ENCODE results near the gene APBB2.
"Not testable (repeated sequence)": the region's sequence is repeated elsewhere in the genome, so short reads cannot be mapped to it uniquely, and the experiment has no call there.

The APBB2 gene

GRCh38 chr4:40827758-40828157 lies 386.6 kb downstream of the APBB2 start:
- CTCF ChIA-PET, result interaction anchor here (4.2 kb wide), 1 partner anchor 15 kb away, joined by 32 read pairs; no protein-coding TSS in a partner anchor
- TF ChIP-seq CTCF (IDR thresholded peaks at IDR 0.05; ENCODE audit: control extremely low read depth, extremely low read depth, low read depth, missing control alignments), result no peak
- no peak for DNase-seq (ENCODE audit: extremely low spot score)
- POLR2A ChIA-PET, result no interaction called here

GRCh38 chr4:40826821-40827220 lies 387.5 kb downstream of the APBB2 start:
- TF ChIP-seq CTCF (IDR thresholded peaks at IDR 0.05; ENCODE audit: control extremely low read depth, extremely low read depth, low read depth, missing control alignments), result no peak
- POLR2A ChIA-PET, result no interaction called here
- no peak for DNase-seq (ENCODE audit: extremely low spot score)
- CTCF ChIA-PET, result interaction anchor here (4.2 kb wide), 1 partner anchor 16 kb away, joined by 32 read pairs; no protein-coding TSS in a partner anchor

GRCh38 chr4:40825014-40825838 lies 389.1 kb downstream of the APBB2 start:
- ChIA-PET POLR2A (no interaction called here), CTCF (interaction anchor here (1.2 to 1.7 kb wide), 4 partner anchors 13 to 42 kb away, joined by 3 to 5 read pairs (median 4); no protein-coding TSS in a partner anchor)
- no peak for DNase-seq (ENCODE audit: extremely low spot score)
- no peak for TF ChIP-seq CTCF (IDR thresholded peaks at IDR 0.05; ENCODE audit: control extremely low read depth, extremely low read depth, low read depth, missing control alignments)

GRCh38 chr4:40822420-40823166 lies 391.7 kb downstream of the APBB2 start:
- no peak for TF ChIP-seq CTCF (IDR thresholded peaks at IDR 0.05; ENCODE audit: control extremely low read depth, extremely low read depth, low read depth, missing control alignments)
- ChIA-PET CTCF (interaction anchor here (1.2 to 1.3 kb wide), 2 partner anchors 11 to 21 kb away, joined by 3 to 5 read pairs; no protein-coding TSS in a partner anchor), POLR2A (no interaction called here)
- DNase-seq (ENCODE audit: extremely low spot score), result no peak

GRCh38 chr4:40820101-40820500 lies 394.2 kb downstream of the APBB2 start:
- no peak for TF ChIP-seq CTCF (IDR thresholded peaks at IDR 0.05; ENCODE audit: control extremely low read depth, extremely low read depth, low read depth, missing control alignments)
- ChIA-PET CTCF (interaction anchor here (0.9 to 1.3 kb wide), 5 partner anchors 10 to 27 kb away, joined by 3 to 6 read pairs (median 3); no protein-coding TSS in a partner anchor), POLR2A (no interaction called here)
- DNase-seq (ENCODE audit: extremely low spot score), result no peak

- POLR2A ChIA-PET; DNase-seq (ENCODE audit: extremely low spot score); CTCF ChIA-PET: not testable (repeated sequence)
Observed at GRCh38 chr4:40817157-40817556, 397.2 kb downstream of the APBB2 start.

Data from GM10248 (cell line).